Activated CD8-positive, alpha-beta memory T cell treated with anti-CD3 and anti-CD28 coated beads, Interleukin-2, amount 50 U/mL, for 24 hours (primary cell): Measurements from ENCODE around the gene SEMA6A.

Source experiments
- DNase-seq: peaks from one replicate; pipeline ENCODE4 v3.0.0-alpha.2; 2020; ENCODE audit errors: extremely low read depth

SEMA6A gene

DNA sequence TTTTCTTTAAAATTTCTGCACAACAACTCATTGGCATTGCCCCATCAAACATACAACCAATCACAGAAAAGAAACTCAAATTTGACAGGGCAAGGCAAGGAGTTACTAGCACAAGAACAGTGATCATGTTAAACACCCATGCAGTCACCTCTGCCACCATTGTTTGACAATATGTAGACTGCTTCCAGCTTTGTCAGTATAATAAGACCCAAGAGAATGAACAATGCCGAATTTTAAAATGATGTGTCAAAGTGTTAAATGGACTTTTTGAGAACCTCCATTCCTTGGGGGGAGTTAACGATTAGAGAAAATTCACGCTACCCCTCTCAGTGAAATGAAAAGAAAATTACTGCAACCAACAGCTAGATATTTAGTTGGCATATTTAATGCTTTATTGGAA, 109.2 kb downstream of the SEMA6A start:
- no peak for DNase-seq

DNA sequence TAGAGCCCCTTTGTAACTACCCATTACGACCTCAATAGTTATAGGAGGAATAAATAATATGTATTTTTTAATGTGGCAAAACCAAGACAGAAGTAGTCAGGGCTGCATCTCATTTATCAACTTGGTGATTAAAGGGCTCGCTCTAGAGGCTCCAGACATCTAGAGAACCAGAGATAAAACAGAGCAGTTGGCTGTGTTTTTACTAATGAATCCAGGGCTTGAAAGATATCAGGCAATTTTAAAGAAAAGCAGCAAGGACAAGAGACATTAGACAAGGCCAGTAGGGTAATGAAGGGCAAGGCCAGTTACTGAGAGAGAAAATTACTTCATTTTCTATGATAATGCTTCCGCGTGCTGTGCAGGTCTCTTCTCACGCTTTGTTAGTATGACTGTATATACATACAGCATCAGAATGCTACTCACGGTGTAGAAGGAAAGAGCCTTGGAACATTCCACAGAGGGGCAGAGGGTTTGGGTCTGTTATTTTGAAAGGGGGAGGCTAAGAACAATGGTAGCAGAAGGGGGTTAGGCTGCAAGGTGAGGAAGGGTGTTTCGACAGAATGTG, 110.4 kb downstream of the SEMA6A start:
- DNase-seq, result no peak

DNA sequence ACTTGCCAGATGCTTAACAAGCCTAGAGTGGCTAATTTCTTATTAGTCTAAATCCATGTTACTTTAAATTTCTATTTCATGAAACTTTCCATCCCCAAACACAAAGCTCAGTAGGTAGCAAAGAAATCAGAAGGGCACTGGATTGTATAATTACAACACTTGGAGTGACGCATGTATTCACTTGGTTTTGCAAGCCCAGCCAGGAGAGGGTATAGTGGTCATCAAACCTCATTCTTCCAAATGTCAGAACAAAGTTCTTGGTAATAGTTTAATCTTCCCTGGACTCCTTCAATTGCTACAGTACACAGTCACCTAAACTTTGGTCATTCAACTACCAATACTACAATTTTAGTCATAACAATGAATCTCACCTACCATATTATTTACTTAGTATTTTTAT, 112.1 kb downstream of the SEMA6A start:
- DNase-seq, result no peak

DNA sequence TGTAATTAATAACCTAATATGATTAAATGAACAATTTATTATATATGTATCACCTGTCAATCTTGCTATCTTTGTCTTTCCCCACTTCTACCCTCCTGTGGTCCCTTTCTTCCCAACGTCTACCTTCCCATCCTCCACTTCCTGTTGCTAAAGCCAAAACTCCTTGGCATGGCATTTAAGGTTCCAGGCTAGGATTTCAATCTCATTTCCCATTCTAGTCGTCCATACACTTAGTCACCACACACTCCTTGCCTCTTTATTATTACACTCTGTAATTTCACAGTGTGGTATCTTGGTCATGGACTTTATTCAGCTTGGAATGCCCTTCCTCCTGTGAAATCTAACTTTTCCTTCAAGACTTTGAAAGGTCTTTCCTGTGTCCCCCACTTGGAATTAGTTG, 115.3 kb downstream of the SEMA6A start:
- no peak for DNase-seq

DNA sequence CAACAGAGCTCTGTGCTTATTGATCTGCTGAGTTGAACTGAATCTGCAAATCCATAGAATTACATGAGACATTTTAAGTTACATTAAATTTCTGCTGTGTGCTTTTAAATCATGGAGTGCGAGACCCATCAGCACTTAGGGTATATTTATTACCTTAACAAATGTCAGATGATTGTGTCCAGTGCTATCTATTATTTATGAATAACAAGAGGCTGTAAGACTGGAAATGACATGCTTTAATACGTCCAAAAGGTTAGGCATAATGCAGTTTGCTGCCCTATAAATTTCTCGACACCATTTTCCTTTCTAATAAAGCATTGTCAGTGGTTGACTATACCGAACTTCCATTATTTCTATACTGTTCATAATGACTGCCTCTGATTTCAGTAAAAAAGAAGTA, 117.6 kb downstream of the SEMA6A start:
- DNase-seq, result no peak

DNA sequence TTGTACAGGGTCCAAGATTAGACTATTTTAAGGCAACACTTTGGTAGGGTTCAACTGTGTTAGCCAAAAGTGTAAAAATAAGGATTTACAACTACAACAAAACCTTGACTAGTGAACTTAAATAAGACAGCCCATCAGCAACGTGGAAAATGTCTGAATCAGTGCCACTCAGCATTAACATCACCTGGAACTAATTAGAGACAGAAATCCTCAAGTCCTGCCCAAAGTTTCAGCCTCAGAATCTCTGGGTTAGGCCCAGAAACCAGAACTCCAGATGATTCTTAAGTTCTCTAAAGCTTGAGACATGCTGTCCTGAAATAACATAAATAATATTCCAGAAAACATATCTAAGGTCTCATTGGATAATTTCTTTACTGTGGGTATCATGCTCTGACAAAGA, 118.6 kb downstream of the SEMA6A start:
- no peak for DNase-seq

DNA sequence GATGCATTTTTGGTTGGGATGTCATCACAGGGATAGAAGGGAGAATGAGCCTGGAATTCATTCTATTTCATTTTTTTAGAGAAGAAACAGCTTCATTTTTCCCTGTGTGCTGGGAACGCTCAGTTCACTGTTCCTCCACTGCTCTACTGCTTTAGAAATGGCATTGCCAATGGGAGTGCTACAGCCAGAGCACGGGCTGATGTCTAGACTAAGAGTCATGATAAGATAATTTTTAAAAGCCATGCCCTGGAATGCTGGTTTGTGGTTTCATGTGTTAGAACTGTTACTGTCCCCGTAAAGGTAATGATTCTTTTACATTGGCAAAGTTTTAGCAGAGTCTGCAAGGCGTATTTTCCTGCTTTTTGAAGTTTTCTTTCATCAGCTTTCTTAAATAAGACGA, 119.6 kb downstream of the SEMA6A start:
- no peak for DNase-seq

DNA sequence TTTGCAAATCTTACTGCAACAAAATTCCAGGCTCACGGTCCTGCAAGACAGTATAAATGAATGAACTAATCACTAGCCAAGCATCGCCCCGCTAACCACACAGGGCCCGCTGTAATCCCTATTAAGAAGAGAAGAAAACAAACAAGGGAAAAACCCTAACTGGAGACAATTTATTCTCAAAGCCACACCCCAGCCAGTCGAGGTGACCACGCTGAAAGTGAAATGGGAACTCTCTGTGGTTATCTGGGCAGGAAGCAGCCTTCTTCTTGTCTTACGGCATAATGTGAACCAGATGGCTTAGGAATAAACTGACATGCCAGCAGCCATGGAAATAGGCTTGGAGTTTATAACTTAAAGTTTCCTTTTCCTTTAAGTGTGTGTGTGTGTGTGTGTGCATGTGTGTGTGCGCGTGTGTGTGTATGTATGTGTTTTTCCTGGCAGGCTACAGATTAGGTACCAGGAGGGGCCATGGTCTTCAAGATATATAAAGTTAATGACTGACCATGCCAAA, 120.2 kb downstream of the SEMA6A start:
- DNase-seq, result no peak

DNA sequence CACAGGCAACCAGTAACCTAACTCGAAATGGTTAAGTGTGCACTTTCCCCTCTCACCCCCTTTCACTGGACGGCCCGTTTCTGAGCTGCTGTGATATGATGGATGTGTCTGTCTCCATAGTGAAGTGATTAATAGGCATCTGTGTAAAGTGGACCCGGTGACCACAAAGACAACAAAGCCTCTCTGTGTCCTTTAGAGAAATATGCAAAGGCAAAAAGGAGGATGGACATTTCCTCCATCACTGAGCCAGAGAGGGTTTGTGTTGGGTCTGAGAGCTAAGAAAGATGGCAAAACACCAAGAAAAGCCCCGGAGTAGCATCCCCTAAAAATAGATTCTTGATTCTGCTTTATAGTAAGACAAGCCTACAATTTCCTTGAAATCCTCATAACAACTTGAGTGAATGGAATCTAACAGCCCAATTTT, 120.6 kb downstream of the SEMA6A start:
- no peak for DNase-seq

DNA sequence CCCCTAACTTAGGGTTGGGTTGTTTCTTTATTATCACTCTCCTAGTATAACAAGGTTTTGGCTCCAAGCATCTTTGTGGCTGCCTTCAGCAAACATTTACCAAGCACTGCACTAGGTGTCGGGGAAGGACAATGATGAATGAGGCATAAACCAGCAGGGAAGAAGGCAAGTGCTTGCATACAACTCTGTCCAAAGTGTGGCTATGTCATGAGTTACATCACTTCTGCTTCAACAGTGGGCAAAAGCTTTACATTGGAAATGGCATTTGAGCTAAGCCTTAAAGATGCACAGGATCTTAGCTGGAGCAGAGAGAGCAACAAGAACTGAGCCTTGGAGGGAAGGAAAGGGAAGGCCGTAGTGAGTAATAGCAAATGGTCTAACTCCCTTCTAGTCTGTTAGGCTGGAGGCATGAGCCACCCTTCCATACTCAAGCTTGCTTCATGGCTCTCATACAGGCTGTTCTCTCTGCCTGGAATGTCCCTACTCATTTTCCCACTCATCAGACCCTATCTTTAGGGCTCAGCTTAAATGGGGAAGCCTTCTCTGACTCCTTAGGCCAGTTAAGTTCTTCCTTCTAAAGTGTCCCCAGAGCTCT, 121.8 kb downstream of the SEMA6A start:
- no peak for DNase-seq

DNA sequence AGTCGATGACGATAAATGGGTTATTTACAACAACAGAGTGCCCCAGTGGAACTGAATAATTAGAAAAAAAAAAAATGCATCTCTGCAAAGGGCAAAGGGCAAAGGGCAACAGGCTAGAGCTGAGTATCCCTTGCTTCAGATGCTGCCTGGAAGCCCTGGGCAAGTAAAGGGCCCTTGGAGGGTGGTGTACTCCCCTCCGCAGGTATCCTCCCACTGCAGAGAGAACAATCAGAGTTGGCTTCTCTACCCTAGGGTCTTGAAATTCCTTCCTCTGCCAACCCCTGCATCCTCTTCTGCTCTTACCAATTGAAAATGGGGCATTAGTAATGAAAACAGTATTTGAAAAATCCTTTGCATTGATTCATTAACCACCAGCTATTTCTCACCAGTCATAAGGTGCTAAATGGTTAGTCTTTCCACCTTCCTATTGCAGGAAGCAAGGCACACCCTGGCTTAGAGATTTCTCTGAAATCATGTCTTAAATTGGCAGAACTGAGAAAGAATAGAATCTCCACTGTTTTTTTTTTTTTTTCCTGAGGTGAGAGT, 122.6 kb downstream of the SEMA6A start:
- DNase-seq, result no peak

DNA sequence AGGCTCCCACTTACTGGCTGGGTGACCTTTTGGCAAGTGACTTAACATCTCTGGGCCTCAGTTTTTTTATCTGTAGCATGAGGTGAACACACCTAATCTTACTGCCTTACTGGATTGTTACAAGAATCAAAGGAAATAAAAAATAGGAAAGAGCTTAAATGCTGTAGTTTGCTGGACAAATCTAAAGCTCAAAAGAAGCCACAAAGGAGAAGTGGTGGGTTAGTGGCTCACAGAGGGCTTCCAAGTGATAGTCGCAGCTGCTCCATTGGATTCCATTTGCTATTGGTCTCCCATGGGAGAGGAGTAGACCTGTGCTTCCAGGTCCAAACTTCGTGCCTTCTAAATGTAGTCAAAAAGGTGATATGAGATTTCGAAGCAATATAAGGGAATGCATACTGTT, 123.6 kb downstream of the SEMA6A start:
- no peak for DNase-seq

DNA sequence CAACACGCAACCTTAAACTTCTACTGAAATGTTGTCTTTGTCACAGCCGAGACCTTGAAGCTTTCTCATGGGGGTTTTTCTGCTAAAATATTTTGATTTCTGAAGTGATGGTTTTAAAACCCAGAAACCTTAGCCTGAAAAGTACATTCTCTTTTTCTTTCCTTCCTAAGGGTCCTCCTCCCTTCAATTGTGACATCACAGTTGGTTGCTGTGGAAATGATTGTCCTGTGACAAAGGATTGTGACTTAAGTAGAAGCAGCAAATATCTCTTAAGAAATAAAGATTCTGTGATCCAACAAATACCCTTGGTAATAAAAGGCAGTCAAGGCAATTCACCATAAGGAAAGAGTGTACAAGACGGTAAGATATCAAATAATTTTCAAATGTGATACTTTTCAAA, 125.2 kb downstream of the SEMA6A start:
- DNase-seq, result no peak

DNA sequence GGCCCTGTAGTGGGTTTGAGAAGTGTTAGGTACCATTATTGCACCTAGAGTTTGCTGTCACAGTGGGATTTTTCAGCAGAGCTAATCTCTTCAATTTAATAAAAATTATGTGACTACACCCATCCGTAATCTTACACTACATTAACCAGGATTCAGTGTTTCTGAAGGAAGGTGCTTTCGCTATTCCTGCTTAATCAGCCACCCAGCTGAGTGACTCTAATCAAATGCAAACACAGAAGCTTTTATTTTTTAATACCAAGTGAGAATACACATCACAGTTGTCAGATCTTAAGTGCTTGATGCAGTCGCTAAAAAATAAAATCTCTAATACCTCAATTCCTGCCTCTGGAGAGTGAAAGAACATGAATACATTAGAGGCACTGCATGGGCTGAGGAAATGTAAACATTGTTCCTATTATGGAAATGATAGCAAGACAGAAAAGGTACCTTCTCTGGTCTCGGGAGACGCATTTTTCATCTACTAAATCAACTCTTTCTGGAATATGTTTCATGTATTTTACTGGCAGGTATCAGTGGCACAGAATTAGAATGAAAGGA, 125.7 kb downstream of the SEMA6A start:
- DNase-seq, result no peak

DNA sequence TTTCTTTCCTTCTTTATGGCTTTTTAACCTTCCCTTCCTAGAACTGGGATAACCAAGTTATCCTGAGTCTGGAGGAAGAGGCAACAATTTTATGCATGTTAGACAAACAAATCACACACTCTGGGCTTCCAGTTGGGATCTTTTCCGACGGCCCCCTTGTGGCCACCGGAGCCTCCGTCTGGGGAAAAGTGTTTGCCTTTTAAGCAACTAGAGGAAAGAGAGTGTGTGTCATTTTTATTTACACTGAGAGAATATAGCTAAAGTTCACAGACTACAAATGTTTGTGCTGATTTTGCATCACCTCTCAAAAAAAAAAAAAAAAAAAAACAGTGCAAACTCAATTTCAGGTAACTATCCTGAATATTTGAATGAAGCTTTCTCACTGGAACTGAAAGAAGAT, 126.2 kb downstream of the SEMA6A start:
- no peak for DNase-seq

DNA sequence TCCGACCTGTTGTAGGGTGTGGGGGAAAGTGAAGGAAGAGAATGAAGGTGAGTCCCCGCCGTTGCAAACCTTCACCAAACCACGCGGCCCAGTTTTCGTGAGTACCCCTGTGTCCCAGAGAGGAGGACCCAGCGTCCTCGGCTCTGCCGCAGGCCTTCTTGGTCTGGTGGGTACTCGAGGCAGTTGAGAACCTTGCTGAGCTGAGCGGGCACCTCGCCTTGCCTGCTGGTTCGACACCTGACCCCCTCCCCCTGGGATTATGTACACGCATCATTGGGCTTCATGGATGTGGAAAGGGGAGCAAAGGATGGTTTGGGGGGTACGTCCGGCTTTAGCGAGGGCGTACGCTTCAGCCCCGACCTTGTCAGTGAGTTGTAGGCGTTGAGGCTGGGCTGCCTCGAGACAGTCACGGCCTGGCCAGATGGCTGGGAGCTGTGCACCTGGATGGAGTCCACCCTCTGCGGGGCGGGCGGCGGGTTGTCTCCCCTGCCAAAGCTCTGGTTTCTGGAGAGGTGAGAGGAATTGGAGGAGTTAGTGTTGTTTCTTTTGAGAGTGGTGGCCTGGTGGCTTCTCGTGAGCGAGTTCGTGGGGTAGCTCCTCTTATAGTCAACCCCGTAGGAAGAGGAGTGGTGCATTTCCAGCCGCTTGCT, 128.1 kb downstream of the SEMA6A start:
- no peak for DNase-seq

DNA sequence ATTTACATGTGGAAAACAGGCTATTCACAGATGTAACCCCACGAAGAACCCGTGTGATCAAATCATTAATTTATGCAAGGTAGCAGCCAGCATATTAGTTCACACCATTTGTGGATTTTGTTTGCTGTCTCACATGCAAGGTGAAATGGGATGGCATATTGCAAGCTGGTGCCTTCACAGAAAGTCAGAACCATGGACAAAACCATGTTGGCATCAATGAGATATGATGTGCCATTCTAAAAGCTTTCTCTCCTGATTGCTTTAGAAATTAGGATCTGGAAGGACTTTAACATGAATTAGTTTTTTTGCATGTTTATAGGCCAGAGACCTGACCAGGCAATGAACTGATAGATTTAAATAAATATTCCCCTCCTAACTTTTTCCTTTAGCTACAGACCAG, 129.3 kb downstream of the SEMA6A start:
- DNase-seq, result no peak

DNA sequence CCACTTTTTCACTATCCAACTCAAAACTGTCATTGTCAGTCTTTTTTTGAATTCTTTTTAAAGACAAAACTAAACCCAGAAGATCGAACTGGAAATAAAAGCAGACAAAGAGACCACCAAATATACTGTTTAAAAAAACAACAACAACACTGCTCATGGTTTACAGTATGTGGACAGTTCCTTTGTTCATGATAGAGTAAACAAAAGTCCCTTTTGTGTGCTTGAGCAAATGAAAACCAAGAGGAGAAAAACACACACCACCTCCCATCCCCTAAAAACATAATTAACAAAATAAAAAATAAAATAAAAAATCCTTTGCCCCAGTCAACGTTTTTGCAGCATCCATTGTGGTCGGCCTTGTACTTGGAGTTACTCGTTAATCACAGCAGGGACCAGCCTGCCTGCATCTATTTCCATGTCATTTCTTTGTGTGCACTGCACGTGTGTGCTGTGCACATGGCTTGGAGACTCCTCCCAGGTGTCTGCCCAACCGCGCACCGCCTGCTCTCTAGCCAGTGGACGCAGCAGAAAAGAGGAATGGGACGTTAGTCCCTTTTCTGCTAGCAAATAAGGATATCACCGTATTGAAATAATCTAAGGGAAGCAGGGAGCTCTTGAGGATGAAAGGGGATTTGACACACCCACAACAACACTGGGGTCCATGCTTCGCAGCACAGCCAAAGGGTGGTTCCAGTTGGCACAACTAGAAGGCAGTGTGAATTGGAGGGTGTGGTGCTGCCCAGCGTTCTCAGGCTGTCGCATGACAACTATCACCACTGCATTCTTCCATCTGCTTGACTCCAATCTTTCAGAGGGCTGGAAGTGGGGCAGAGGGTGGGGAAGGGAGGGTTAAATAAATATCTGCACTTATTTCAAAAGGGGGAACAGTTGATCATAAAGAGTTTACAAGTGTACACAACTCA, 130.0 kb downstream of the SEMA6A start:
- no peak for DNase-seq

DNA sequence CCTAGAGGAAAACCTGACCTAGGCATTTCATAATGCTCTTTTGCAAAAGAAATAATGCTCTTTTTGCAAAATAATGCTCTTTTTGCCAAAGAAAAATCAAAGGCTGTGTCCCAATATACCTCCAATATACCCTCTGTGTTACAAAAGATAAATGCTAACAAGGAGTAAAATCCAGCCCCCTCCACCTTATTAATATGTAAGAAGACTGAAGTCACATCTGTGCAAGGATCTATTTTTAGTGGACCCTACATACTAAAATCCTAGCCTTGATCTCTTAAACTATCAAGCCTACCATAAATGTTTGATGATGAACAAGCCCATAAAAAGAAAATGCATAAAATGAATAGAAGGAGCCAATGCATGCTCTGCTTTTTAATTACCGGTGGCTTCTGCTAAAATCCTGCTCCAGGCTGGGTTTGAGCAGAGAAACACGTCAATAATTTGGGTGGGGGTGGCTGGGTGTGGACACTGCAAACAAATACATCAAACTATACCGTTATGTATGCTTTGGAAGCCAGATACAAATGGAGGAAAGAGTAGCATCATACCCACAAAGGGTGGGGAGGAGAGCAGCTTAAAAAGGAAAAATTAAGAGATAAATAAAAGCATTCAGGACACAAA, 131.6 kb downstream of the SEMA6A start:
- DNase-seq, result no peak

DNA sequence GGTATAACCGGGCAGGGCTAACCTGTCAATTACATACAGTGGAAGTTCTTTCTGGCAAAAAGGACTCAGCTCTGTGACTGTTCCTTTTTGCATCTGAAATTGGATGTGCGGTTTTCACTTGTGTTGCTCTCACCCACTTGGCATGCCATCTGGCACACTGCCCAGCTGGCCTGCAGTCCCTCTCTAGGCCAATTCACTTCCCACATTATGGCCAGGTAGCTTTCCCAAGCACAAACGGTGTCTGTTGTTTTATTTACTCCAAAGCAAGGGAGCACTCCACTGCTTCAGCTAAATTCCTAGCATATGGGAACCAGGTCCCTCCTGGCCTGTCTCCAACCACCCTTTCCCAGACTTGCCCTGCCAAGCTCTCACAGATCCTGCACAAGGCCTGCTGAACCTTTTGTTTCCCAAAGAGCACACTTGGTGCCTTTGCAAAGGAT, 132.5 kb downstream of the SEMA6A start:
- DNase-seq, result no peak

DNA sequence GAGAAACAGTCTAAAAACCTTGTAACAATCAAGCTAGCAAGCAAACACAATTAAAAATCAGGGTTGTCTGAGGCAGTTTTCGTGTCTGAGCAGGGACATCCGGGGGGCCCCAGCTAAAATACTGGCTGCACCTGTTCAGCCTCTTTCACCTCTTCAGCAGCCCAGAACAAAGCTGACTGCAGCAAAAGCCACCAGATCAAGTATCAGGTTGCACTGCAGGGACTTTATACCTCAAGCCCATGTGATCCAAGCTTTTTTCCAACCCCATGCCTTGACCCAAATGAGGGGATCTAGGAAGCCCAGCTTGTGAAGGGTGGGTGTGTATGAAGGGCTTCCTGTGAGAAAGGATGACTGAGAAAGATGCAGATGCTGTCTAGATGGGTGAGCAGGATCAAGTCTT, 133.4 kb downstream of the SEMA6A start:
- DNase-seq, result no peak
